ENCODE results near the gene IRAG1. TPM values are rescaled to one million over a fixed set of nuclear protein-coding genes. Genes with fewer than 3 reads are reported as not detected.

IRAG1 gene
- total and polyA plus RNA-seq, 2 donors (not counting 1 experiment from before 2014, with no cell fraction given) = 0.27 to 0.32 TPM

DNA sequence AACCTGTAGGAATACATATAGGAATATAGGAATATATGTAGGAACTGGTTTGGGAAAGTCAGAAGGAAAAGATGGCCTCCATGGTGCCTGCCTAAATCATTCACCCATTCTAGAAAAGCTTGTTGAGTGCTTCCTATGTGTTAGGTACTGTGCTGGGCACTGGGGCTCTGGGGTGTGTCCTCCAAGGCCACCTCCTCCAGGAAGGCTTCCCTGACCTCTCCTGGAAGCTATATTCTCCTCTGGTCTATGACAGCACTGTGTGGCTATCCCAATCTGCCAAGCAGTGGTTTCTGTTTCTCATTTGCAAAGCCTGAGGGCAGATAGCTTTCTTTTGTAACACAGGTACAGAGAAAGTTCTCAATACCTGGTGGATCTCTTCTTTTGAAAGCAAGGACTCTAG, 30.2 kb downstream of the IRAG1 start:
- H3K4me3 ChIP-seq (ENCODE audit: control extremely low read depth in 1 of 5, extremely low read depth in 1 of 5, insufficient read depth in 1 of 5, low read depth in 2 of 5, low read length in 4 of 5) = no peak overlapping the region
- no peaks in the 10 kb centered on the region for H3K79me2 ChIP-seq (ENCODE audit: control insufficient read depth, insufficient read depth, low read length)
- Mint-ChIP-seq H3K9me3 (ENCODE audit: insufficient read depth) (no peaks in the 10 kb centered on the region), H3K4me1 (peaks cover 25% of the 10 kb centered on the region), H3K27me3 (no peaks in the 10 kb centered on the region), H3K4me3 (no peak overlapping the region), H3K27ac (no peak overlapping the region)
- H4K20me1 ChIP-seq (ENCODE audit: control insufficient read depth, insufficient read depth, low read length, poor library complexity, severe bottlenecking) = no peaks in the 10 kb centered on the region
- H3K9ac ChIP-seq (ENCODE audit: low read length) = no peak overlapping the region
- peaks cover 14 to 17% of the 10 kb centered on the region in 2 donors for H3K4me1 ChIP-seq (ENCODE audit: control insufficient read depth in 2 of 2, insufficient read depth in 2 of 2, low read length in 2 of 2)
- H3K9me3 ChIP-seq (ENCODE audit: control extremely low read depth in 1 of 3, control insufficient read depth in 2 of 3, insufficient read depth in 1 of 3, low read length in 2 of 3) = no peaks in the 10 kb centered on the region
- DNase-seq = no peak
- ATAC-seq (ENCODE audit: low read depth) = no peak
- H3K27ac ChIP-seq (ENCODE audit: low read length in 2 of 2) = no peak overlapping the region
- H3K27me3 ChIP-seq (replicated peaks in 1 of 4; ENCODE audit: control extremely low read depth in 1 of 4, control insufficient read depth in 3 of 4, insufficient read depth in 4 of 4, low read length in 3 of 4) = no peaks in the 10 kb centered on the region
- ChIA-PET CTCF (interaction anchor here (0.6 to 1.4 kb wide), 6 partner anchors 9 to 257 kb away, joined by 3 to 6 read pairs (median 4); no protein-coding TSS in a partner anchor), POLR2A (interaction anchor here (0.6 kb wide), 1 partner anchor 79 kb away, joined by 4 read pairs; no protein-coding TSS in a partner anchor)
- intact Hi-C loops (cut with micrococcal nuclease) = no loop called here
- H3K36me3 ChIP-seq (replicated peaks in 1 of 2; ENCODE audit: control extremely low read depth in 1 of 2, control insufficient read depth in 1 of 2, extremely low read depth in 1 of 2, insufficient read depth in 2 of 2, low read length in 1 of 2) = no peaks in the 10 kb centered on the region
- H2AFZ ChIP-seq (ENCODE audit: insufficient read depth, low read depth, low read length, poor library complexity, severe bottlenecking) = no peak overlapping the region
- TF ChIP-seq EZH2 (IDR thresholded peaks at IDR 0.05; ENCODE audit: borderline replicate concordance, insufficient read depth, low read depth, low read length, poor library complexity, severe bottlenecking) = no peak
- TF ChIP-seq, protein P1, sequence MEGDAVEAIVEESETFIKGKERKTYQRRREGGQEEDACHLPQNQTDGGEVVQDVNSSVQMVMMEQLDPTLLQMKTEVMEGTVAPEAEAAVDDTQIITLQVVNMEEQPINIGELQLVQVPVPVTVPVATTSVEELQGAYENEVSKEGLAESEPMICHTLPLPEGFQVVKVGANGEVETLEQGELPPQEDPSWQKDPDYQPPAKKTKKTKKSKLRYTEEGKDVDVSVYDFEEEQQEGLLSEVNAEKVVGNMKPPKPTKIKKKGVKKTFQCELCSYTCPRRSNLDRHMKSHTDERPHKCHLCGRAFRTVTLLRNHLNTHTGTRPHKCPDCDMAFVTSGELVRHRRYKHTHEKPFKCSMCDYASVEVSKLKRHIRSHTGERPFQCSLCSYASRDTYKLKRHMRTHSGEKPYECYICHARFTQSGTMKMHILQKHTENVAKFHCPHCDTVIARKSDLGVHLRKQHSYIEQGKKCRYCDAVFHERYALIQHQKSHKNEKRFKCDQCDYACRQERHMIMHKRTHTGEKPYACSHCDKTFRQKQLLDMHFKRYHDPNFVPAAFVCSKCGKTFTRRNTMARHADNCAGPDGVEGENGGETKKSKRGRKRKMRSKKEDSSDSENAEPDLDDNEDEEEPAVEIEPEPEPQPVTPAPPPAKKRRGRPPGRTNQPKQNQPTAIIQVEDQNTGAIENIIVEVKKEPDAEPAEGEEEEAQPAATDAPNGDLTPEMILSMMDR (IDR thresholded peaks at IDR 0.05) = no peak
- no peak overlapping the region for H3K4me2 ChIP-seq (replicated peaks; ENCODE audit: low read depth, low read length, poor library complexity, severe bottlenecking)

DNA sequence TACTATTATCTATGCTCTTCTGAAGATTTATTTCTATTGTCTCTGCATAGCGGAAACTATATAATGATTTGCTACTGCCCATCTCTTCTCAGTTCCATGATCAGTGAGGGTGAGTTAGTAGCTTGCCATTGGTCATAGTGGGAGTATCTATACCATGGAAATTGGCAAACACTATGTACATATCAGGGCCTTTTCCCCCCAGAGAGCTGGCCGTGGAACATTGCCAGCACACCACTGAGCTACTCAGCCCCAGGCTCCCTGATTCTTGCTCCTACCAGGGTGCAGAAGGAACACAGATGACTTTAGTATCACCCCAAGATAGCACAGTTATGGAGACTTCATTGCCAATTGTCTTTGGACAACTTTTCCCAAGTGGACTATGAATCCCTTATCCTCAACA, 33.2 kb downstream of the IRAG1 start:
- Histone ChIP-seq H3K4me3 (ENCODE audit: control extremely low read depth in 1 of 5, extremely low read depth in 1 of 5, insufficient read depth in 1 of 5, low read depth in 2 of 5, low read length in 4 of 5) (no peak overlapping the region), H3K27ac (ENCODE audit: low read length in 2 of 2) (no peak overlapping the region), H3K4me2 (replicated peaks; ENCODE audit: low read depth, low read length, poor library complexity, severe bottlenecking) (no peak overlapping the region), H4K20me1 (ENCODE audit: control insufficient read depth, insufficient read depth, low read length, poor library complexity, severe bottlenecking) (no peaks in the 10 kb centered on the region), H3K9me3 (ENCODE audit: control extremely low read depth in 1 of 3, control insufficient read depth in 2 of 3, insufficient read depth in 1 of 3, low read length in 2 of 3) (no peaks in the 10 kb centered on the region), H2AFZ (ENCODE audit: insufficient read depth, low read depth, low read length, poor library complexity, severe bottlenecking) (no peak overlapping the region), H3K4me1 (ENCODE audit: control insufficient read depth in 2 of 2, insufficient read depth in 2 of 2, low read length in 2 of 2) (peaks cover 21 to 28% of the 10 kb centered on the region in 2 donors), H3K79me2 (ENCODE audit: control insufficient read depth, insufficient read depth, low read length) (no peaks in the 10 kb centered on the region), H3K9ac (ENCODE audit: low read length) (no peak overlapping the region), H3K36me3 (replicated peaks in 1 of 2; ENCODE audit: control extremely low read depth in 1 of 2, control insufficient read depth in 1 of 2, extremely low read depth in 1 of 2, insufficient read depth in 2 of 2, low read length in 1 of 2) (no peaks in the 10 kb centered on the region), H3K27me3 (replicated peaks in 1 of 4; ENCODE audit: control extremely low read depth in 1 of 4, control insufficient read depth in 3 of 4, insufficient read depth in 4 of 4, low read length in 3 of 4) (no peaks in the 10 kb centered on the region)
- CTCF ChIA-PET = interaction anchor here (1.8 kb wide), 1 partner anchor 9 kb away, joined by 5 read pairs; no protein-coding TSS in a partner anchor
- no peak for TF ChIP-seq EZH2 (IDR thresholded peaks at IDR 0.05; ENCODE audit: borderline replicate concordance, insufficient read depth, low read depth, low read length, poor library complexity, severe bottlenecking)
- TF ChIP-seq, protein P1 (IDR thresholded peaks at IDR 0.05) = no peak
- Mint-ChIP-seq H3K9me3 (ENCODE audit: insufficient read depth) (no peaks in the 10 kb centered on the region), H3K4me1 (peaks cover 48% of the 10 kb centered on the region), H3K27ac (no peak overlapping the region), H3K27me3 (no peaks in the 10 kb centered on the region), H3K4me3 (no peak overlapping the region)
- ATAC-seq (ENCODE audit: low read depth) (no peak), DNase-seq (no peak)
- WGBS (ENCODE audit: insufficient coverage) = 93% methylated on average over 1 of the region's 2 CpGs
- intact Hi-C loops (cut with micrococcal nuclease) = no loop called here
- POLR2A ChIA-PET = no interaction called here

Data from B cell (primary cell).